Muscle of leg (tissue), 11 donors: ENCODE data around the gene FREM1. TPM values are rescaled to one million over a fixed set of nuclear protein-coding genes. Genes with fewer than 3 reads are reported as not detected.

Experiments used
- DNase-seq: peaks from one replicate; pipeline ENCODE4 v3.0.0; 2013
- H3K27ac ChIP-seq: one replicate; pipeline ENCODE4 v1.5.1; 2013; ENCODE audit warnings: mild to moderate bottlenecking, low read length, control low read depth
- H3K27me3 ChIP-seq: one replicate; pipeline ENCODE4 v1.6.1; 2013; ENCODE audit warnings: low read length; ENCODE audit not compliant: control insufficient read depth, insufficient read depth
- H3K36me3 ChIP-seq: one replicate; pipeline ENCODE4 v1.6.1; 2013; ENCODE audit warnings: low read length; ENCODE audit not compliant: control insufficient read depth, insufficient read depth
- H3K4me1 ChIP-seq: one replicate; pipeline ENCODE4 v1.6.1; 2013; ENCODE audit warnings: low read length; ENCODE audit not compliant: control insufficient read depth, insufficient read depth
- H3K4me3 ChIP-seq: one replicate; pipeline ENCODE4 v1.5.1; 2013; ENCODE audit warnings: low read length, control low read depth
- H3K9me3 ChIP-seq: replicated peaks from 2 replicates; pipeline ENCODE4 v1.6.1; 2013; ENCODE audit warnings: low read depth, low read length; ENCODE audit not compliant: control insufficient read depth
- WGBS: methylation state at CpG from one replicate; pipeline ENCODE4 v1.1.5; 2013; ENCODE audit warnings: missing lambda C conversion rate; ENCODE audit not compliant: insufficient coverage; 5-methylcytosine and 5-hydroxymethylcytosine counted together
- polyA plus RNA-seq, 8 donors: library from polyadenylated mRNA; unstranded; fragments of 120-200 nt; gene quantifications; one replicate each; pipeline versions ENCODE4 v1.2.1 to v1.2.3, GENCODE V29; 2013; ENCODE audit warnings: inconsistent platforms in 1 of 8, low replicate concordance in 1 of 8; ENCODE audit not compliant: insufficient read length in 8 of 8, insufficient read depth in 1 of 8
- total RNA-seq: library from RNA; stranded (reverse); fragments of 120-200 nt; gene quantifications from one replicate; pipeline ENCODE4 v1.2.4, GENCODE V29; 2013

The FREM1 gene
- total and polyA plus RNA-seq, 9 donors = 18.8 to 31.1 (median 24.1) TPM

DNA sequence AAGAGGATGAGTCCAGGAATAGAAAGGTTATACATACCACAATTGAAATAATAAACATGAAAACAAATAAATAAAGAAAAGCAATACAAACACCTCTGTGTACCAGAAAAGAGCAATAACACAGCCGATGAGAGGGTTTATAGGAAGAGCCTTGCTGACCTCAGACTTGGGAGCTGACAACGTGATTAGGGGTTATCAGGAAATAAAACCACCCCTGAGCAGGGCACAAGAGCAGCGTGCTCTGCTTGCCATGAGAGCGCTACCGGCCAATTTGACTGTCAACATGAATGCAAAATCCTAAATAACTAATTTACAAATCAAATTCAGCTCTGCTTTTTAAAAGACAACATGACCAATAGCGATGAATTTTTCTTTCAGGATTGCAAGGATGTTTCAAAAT is 2.6 kb upstream of the FREM1 start:
- WGBS = 93% methylated on average over 2 of the region's 6 CpGs
- Histone ChIP-seq H3K4me3 (no peak overlapping the region), H3K27me3 (no peaks in the 10 kb centered on the region), H3K27ac (no peak overlapping the region), H3K9me3 (no peaks in the 10 kb centered on the region), H3K4me1 (peaks cover 13% of the 10 kb centered on the region), H3K36me3 (no peaks in the 10 kb centered on the region)
- no peak for DNase-seq

DNA sequence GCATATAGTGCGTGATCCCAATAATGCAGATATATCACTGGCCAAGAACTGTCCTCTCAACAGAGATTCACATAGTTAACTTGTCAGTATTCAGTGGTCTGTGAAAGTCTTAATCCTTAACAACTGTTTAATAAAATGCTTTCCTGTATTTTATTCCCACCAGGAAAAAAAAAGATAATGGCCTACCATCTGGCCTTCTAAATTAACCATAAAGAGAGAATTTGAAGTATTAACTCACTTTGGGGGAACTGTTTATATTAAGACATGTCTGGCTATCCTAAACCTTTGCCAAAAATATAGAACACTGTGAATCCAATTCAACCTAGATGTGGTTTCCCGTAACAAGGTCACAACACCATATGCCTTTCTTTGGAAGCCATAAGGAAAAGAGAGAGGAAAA is 818 bp upstream of the FREM1 start:
- H3K27me3 ChIP-seq = no peaks in the 10 kb centered on the region
- H3K4me1 ChIP-seq = peaks cover 21% of the 10 kb centered on the region
- H3K4me3 ChIP-seq = no peak overlapping the region
- no CpG with 5 or more reads among the region's 2 CpGs for WGBS
- H3K9me3 ChIP-seq = no peaks in the 10 kb centered on the region
- peak overlapping the region; percentile 86 for H3K27ac ChIP-seq
- no peaks in the 10 kb centered on the region for H3K36me3 ChIP-seq
- peak; percentile 40 for DNase-seq

DNA sequence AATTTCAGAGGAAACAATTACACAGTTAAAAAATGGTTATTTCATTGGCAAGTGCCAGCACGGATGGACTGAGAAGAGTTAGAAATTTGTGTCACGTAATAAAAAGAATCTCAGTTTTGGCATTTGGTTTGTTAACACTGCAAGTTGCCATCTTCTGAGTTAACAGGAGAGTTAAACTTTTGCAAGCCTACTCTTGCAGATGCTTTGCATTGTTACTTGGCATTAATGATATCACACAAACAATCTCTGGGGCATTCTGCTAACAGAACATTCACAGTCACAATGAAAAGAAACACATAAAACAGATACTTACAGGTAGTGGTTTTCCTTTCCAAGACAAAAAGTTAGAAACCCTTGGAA is 647 bp downstream of the FREM1 start:
- H3K36me3 ChIP-seq = no peaks in the 10 kb centered on the region
- no peaks in the 10 kb centered on the region for H3K9me3 ChIP-seq
- peak overlapping the region; percentile 86 for H3K27ac ChIP-seq
- DNase-seq = no peak
- H3K4me3 ChIP-seq = peak overlapping the region; percentile 41
- no CpG with 5 or more reads among the region's 2 CpGs for WGBS
- H3K4me1 ChIP-seq = peaks cover 23% of the 10 kb centered on the region
- H3K27me3 ChIP-seq = no peaks in the 10 kb centered on the region

DNA sequence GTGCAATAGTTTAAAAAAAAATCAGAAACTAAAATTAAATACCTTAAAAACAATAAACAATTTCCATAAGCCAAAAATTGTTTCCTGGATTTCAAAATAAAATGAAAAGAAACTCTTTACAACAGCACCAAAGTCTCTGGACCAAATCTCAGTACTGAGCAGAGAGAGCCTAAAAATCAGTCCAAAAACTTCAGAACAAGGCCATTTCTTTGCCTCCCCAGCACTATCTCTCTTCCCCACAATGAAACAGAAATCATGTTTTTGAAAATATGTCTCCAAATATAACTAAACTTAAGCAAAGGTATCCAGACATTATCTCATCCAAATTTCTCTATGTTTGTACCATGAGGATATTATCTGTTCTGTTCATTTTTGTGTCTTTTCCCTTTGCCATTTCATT is 1.0 kb downstream of the FREM1 start:
- Histone ChIP-seq H3K4me1 (peaks cover 23% of the 10 kb centered on the region), H3K4me3 (peak overlapping the region; percentile 41), H3K9me3 (no peaks in the 10 kb centered on the region), H3K27ac (peak overlapping the region; percentile 86), H3K27me3 (no peaks in the 10 kb centered on the region), H3K36me3 (no peaks in the 10 kb centered on the region)
- peak; percentile 39 for DNase-seq

- H3K27me3 ChIP-seq = no peaks in the 10 kb centered on the region
- peak; percentile 62 for DNase-seq
- H3K4me1 ChIP-seq = peaks cover 23% of the 10 kb centered on the region
- WGBS = 36% methylated on average over 3 of the region's 5 CpGs
- H3K4me3 ChIP-seq = peak overlapping the region; percentile 41
- peak overlapping the region; percentile 86 for H3K27ac ChIP-seq
- no peaks in the 10 kb centered on the region for H3K36me3 ChIP-seq
- H3K9me3 ChIP-seq = no peaks in the 10 kb centered on the region
These were observed 1.7 kb downstream of the FREM1 start for GRCh38 chr9:14908295-14909180.

DNA sequence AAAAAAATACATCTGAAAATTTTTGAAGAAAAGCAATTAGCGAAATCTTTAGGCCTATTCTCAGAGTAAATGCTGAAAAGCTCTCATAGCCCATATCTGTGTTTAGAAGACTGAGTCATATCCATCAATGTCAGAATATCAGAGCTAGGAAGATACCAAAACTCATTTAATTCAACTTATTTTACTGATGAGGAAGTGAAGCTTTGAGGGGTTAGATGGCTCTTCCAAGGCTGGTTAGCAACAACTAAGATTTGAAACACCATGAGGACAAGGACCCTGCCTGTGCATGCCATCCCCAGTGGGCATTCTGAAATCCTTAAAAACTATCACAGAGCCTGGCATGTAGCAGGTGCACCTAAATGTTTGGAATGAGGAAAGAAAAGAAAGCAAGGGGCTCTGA is 2.5 kb downstream of the FREM1 start:
- DNase-seq = no peak
- peaks cover 23% of the 10 kb centered on the region for H3K4me1 ChIP-seq
- H3K27ac ChIP-seq = no peak overlapping the region
- H3K27me3 ChIP-seq = no peaks in the 10 kb centered on the region
- WGBS = no CpG with 5 or more reads among the region's 1 CpG
- H3K36me3 ChIP-seq = no peaks in the 10 kb centered on the region
- H3K9me3 ChIP-seq = no peaks in the 10 kb centered on the region
- H3K4me3 ChIP-seq = no peak overlapping the region

GRCh38 chr9:14907360-14907685 is 2.9 kb downstream of the FREM1 start:
- peaks cover 26% of the 10 kb centered on the region for H3K4me1 ChIP-seq
- no peaks in the 10 kb centered on the region for H3K27me3 ChIP-seq
- no peaks in the 10 kb centered on the region for H3K36me3 ChIP-seq
- H3K27ac ChIP-seq = no peak overlapping the region
- DNase-seq = no peak
- no peak overlapping the region for H3K4me3 ChIP-seq
- H3K9me3 ChIP-seq = no peaks in the 10 kb centered on the region
- 80% methylated on average over 1 of the region's 5 CpGs for WGBS

GRCh38 chr9:14906644-14907359 is 3.4 kb downstream of the FREM1 start:
- peak; percentile 48 for DNase-seq
- Histone ChIP-seq H3K9me3 (no peaks in the 10 kb centered on the region), H3K4me1 (peaks cover 30% of the 10 kb centered on the region), H3K36me3 (no peaks in the 10 kb centered on the region), H3K27me3 (no peaks in the 10 kb centered on the region), H3K27ac (peak overlapping the region; percentile 53), H3K4me3 (no peak overlapping the region)
- WGBS = 56% methylated on average over 1 of the region's 2 CpGs

GRCh38 chr9:14906000-14906399 is 4.2 kb downstream of the FREM1 start:
- Histone ChIP-seq H3K4me3 (no peak overlapping the region), H3K36me3 (no peaks in the 10 kb centered on the region), H3K9me3 (no peaks in the 10 kb centered on the region), H3K27me3 (no peaks in the 10 kb centered on the region), H3K4me1 (peaks cover 31% of the 10 kb centered on the region), H3K27ac (peak overlapping the region; percentile 53)
- no CpG with 5 or more reads among the region's 5 CpGs for WGBS
- DNase-seq = peak; percentile 63

- Histone ChIP-seq H3K9me3 (no peaks in the 10 kb centered on the region), H3K4me3 (no peak overlapping the region), H3K27ac (peak overlapping the region; percentile 52), H3K4me1 (peaks cover 22% of the 10 kb centered on the region), H3K36me3 (no peaks in the 10 kb centered on the region), H3K27me3 (no peaks in the 10 kb centered on the region)
- no peak for DNase-seq
- no CpG with 5 or more reads among the region's 1 CpG for WGBS
These were observed 7.2 kb downstream of the FREM1 start for GRCh38 chr9:14903040-14903439.
